Measurements from ENCODE around the gene KCNF1. TPM values are rescaled to one million over a fixed set of nuclear protein-coding genes. Genes with fewer than 3 reads are reported as not detected.

KCNF1 gene
- total RNA-seq, 1 donor from 2014 or later = 7.7 TPM

DNA sequence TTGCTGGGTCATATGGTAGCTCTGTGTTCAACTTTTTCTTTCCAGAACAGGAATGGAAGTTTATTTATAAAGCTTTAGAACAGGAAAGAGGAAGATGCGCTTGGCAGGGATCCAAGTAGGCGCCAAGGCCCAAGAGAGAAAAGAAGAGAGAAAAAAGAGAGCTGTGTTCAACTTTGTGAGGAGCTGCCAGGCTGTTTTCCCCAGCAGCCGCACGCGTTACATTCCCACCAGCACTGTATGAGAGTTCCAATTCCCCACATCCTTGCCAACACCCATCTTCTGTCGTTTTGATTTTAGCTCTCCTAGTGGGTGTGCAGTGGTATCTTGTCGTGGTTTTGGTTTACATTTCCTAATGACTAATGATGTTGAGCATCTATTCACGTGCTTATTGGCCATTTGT lies 51.4 kb downstream of the KCNF1 start:
- Mint-ChIP-seq H3K27ac (ENCODE audit: unreplicated experiment) (no peak overlapping the region), H3K36me3 (ENCODE audit: unreplicated experiment) (no peaks in the 10 kb centered on the region), H3K9me3 (ENCODE audit: unreplicated experiment) (no peaks in the 10 kb centered on the region), H3K4me1 (ENCODE audit: low read depth, unreplicated experiment) (peaks cover 4% of the 10 kb centered on the region), H3K4me3 (ENCODE audit: unreplicated experiment) (no peak overlapping the region), H3K27me3 (ENCODE audit: unreplicated experiment) (no peaks in the 10 kb centered on the region)
- no peak for DNase-seq
- TF ChIP-seq, protein P1, sequence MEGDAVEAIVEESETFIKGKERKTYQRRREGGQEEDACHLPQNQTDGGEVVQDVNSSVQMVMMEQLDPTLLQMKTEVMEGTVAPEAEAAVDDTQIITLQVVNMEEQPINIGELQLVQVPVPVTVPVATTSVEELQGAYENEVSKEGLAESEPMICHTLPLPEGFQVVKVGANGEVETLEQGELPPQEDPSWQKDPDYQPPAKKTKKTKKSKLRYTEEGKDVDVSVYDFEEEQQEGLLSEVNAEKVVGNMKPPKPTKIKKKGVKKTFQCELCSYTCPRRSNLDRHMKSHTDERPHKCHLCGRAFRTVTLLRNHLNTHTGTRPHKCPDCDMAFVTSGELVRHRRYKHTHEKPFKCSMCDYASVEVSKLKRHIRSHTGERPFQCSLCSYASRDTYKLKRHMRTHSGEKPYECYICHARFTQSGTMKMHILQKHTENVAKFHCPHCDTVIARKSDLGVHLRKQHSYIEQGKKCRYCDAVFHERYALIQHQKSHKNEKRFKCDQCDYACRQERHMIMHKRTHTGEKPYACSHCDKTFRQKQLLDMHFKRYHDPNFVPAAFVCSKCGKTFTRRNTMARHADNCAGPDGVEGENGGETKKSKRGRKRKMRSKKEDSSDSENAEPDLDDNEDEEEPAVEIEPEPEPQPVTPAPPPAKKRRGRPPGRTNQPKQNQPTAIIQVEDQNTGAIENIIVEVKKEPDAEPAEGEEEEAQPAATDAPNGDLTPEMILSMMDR (IDR thresholded peaks at IDR 0.05; ENCODE audit: partially characterized antibody, unreplicated experiment) = no peak

Other genes starting within 250 kb of the KCNF1 start
- gene NOL10, start 222.0 kb upstream of the KCNF1 start, total RNA-seq (ENCODE audit: unreplicated experiment) = 14.8 TPM
- not detected for gene ATP6V1C2, start 190.3 kb upstream of the KCNF1 start, total RNA-seq (ENCODE audit: unreplicated experiment)
- 85.8 TPM for gene PDIA6, start 99.1 kb upstream of the KCNF1 start, total RNA-seq (ENCODE audit: unreplicated experiment)
- 10.9 TPM for gene SLC66A3, start 243.5 kb downstream of the KCNF1 start, total RNA-seq (ENCODE audit: unreplicated experiment)

Measured in glutamatergic neuron (in vitro differentiated cells).